Measurements from ENCODE around the gene SERPINE1. TPM values are rescaled to one million over a fixed set of nuclear protein-coding genes. Genes with fewer than 3 reads are reported as not detected.
A peak's percentile ranks its signal among the peaks of the same experiment; 100 is the strongest.

The SERPINE1 gene
- total and polyA plus RNA-seq, 2 of the 13 experiments (the other 11 are each of a cell fraction or from before 2014, with no cell fraction given), result 21.2 to 1,576 TPM

GRCh38 chr7:101108330-101108857 lies 18.5 kb upstream of the SERPINE1 start (continued):
- TF ChIP-seq ZNF788 (CRISPR knock-in tag; IDR thresholded peaks at IDR 0.05; ENCODE audit: borderline replicate concordance), result peak; percentile 63; the same call in 1 of the 2 replicates
- TF ChIP-seq, protein P1, sequence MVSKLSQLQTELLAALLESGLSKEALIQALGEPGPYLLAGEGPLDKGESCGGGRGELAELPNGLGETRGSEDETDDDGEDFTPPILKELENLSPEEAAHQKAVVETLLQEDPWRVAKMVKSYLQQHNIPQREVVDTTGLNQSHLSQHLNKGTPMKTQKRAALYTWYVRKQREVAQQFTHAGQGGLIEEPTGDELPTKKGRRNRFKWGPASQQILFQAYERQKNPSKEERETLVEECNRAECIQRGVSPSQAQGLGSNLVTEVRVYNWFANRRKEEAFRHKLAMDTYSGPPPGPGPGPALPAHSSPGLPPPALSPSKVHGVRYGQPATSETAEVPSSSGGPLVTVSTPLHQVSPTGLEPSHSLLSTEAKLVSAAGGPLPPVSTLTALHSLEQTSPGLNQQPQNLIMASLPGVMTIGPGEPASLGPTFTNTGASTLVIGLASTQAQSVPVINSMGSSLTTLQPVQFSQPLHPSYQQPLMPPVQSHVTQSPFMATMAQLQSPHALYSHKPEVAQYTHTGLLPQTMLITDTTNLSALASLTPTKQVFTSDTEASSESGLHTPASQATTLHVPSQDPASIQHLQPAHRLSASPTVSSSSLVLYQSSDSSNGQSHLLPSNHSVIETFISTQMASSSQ (IDR thresholded peaks at IDR 0.05; ENCODE audit: low read depth), result no peak
- TF ChIP-seq, protein P1 (CRISPR knock-in tag; IDR thresholded peaks at IDR 0.05; ENCODE audit: borderline replicate concordance), result peak; percentile 15; the same call in 1 of the 2 replicates
- TF ChIP-seq AFF4 (CRISPR knock-in tag; IDR thresholded peaks at IDR 0.05), result no peak
- no peak for TF ChIP-seq ZNF879 (CRISPR knock-in tag; IDR thresholded peaks at IDR 0.05)
- TF ChIP-seq MTERF4 (CRISPR knock-in tag; IDR thresholded peaks at IDR 0.05), result no peak
- no peak for TF ChIP-seq RFX3 (CRISPR knock-in tag; IDR thresholded peaks at IDR 0.05)
- no peak for TF ChIP-seq UBTF (CRISPR knock-in tag; IDR thresholded peaks at IDR 0.05)
- TF ChIP-seq, protein P2, sequence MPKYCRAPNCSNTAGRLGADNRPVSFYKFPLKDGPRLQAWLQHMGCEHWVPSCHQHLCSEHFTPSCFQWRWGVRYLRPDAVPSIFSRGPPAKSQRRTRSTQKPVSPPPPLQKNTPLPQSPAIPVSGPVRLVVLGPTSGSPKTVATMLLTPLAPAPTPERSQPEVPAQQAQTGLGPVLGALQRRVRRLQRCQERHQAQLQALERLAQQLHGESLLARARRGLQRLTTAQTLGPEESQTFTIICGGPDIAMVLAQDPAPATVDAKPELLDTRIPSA (CRISPR knock-in tag; IDR thresholded peaks at IDR 0.05; ENCODE audit: borderline replicate concordance), result no peak
- TF ChIP-seq CEBPZ (IDR thresholded peaks at IDR 0.05; ENCODE audit: low read length), result no peak
- TF ChIP-seq ETS1 (CRISPR knock-in tag; IDR thresholded peaks at IDR 0.05), result no peak

Data from HepG2 (cell line).